ENCODE data around the gene TNPO1.
A peak's percentile ranks its signal among the peaks of the same experiment; 100 is the strongest.

The TNPO1 gene

GRCh38 chr5:72816284-72817075 lies at the start of gene TNPO1:
Gene TNPO1, plus strand, starts transcription at chr5:72816661. Its CDS starts 77 bp downstream, at chr5:72816738.
- Histone ChIP-seq H3K4me2 (peak within 1 kb of the TSS; percentile 93), H3K4me3 (peak within 1 kb of the TSS; percentile 78), H3K27me3 (no peaks in the 10 kb centered on the region), H3K9ac (peak within 1 kb of the TSS; percentile 97), H3K4me1 (peaks cover 26% of the 10 kb centered on the region), H3K9me3 (no peaks in the 10 kb centered on the region), H3K36me3 (no peaks in the 10 kb centered on the region), H3K27ac (peak within 1 kb of the TSS; percentile 96), H4K20me1 (peaks cover 25% of the 10 kb centered on the region)
- no peak for TF ChIP-seq Cebpa-rat (IDR thresholded peaks at IDR 0.05)

GRCh38 chr5:72767289-72768010 lies 49.0 kb upstream of the TNPO1 start:
- TF ChIP-seq Cebpa-rat (IDR thresholded peaks at IDR 0.05): no peak

GRCh38 chr5:72770266-72770665 lies 46.2 kb upstream of the TNPO1 start:
- H3K4me2 ChIP-seq: no peak overlapping the region
- H3K4me1 ChIP-seq: no peaks in the 10 kb centered on the region
- no peaks in the 10 kb centered on the region for H3K9me3 ChIP-seq
- no peak for TF ChIP-seq Cebpa-rat (IDR thresholded peaks at IDR 0.05)
- no peaks in the 10 kb centered on the region for H3K27me3 ChIP-seq
- no peak overlapping the region for H3K9ac ChIP-seq
- no peak overlapping the region for H3K4me3 ChIP-seq
- H3K27ac ChIP-seq: no peak overlapping the region
- no peaks in the 10 kb centered on the region for H4K20me1 ChIP-seq
- no peaks in the 10 kb centered on the region for H3K36me3 ChIP-seq

More at GRCh38 chr5:72767289-72768010, 49.0 kb upstream of the TNPO1 start:
- no peak overlapping the region for H3K9ac ChIP-seq
- H3K4me3 ChIP-seq: no peak overlapping the region
- H3K27ac ChIP-seq: no peak overlapping the region
- H3K4me1 ChIP-seq: no peaks in the 10 kb centered on the region
- peaks cover 2% of the 10 kb centered on the region; the same call in 1 of the 2 replicates for H3K9me3 ChIP-seq
- H4K20me1 ChIP-seq: no peaks in the 10 kb centered on the region
- H3K36me3 ChIP-seq: no peaks in the 10 kb centered on the region
- H3K4me2 ChIP-seq: no peak overlapping the region
- H3K27me3 ChIP-seq: no peaks in the 10 kb centered on the region

GRCh38 chr5:72776684-72777083 lies 39.8 kb upstream of the TNPO1 start:
- H3K27me3 ChIP-seq: no peaks in the 10 kb centered on the region
- TF ChIP-seq Cebpa-rat (IDR thresholded peaks at IDR 0.05): no peak
- no peak overlapping the region for H3K4me3 ChIP-seq
- H3K27ac ChIP-seq: no peak overlapping the region
- H3K4me1 ChIP-seq: no peaks in the 10 kb centered on the region
- H3K4me2 ChIP-seq: no peak overlapping the region
- no peaks in the 10 kb centered on the region for H3K36me3 ChIP-seq
- no peaks in the 10 kb centered on the region for H4K20me1 ChIP-seq
- H3K9me3 ChIP-seq: peaks cover 24% of the 10 kb centered on the region
- H3K9ac ChIP-seq: no peak overlapping the region

GRCh38 chr5:72779520-72779919 lies 36.9 kb upstream of the TNPO1 start:
- Histone ChIP-seq H3K27me3 (no peaks in the 10 kb centered on the region), H4K20me1 (no peaks in the 10 kb centered on the region), H3K9ac (no peak overlapping the region), H3K36me3 (no peaks in the 10 kb centered on the region), H3K9me3 (peaks cover 24% of the 10 kb centered on the region), H3K4me3 (no peak overlapping the region), H3K4me1 (no peaks in the 10 kb centered on the region), H3K27ac (no peak overlapping the region), H3K4me2 (no peak overlapping the region)
- TF ChIP-seq Cebpa-rat (IDR thresholded peaks at IDR 0.05): no peak

GRCh38 chr5:72783354-72783753 lies 33.1 kb upstream of the TNPO1 start:
- Histone ChIP-seq H4K20me1 (no peaks in the 10 kb centered on the region), H3K9me3 (peaks cover 13% of the 10 kb centered on the region), H3K27me3 (no peaks in the 10 kb centered on the region), H3K27ac (no peak overlapping the region), H3K4me3 (no peak overlapping the region), H3K4me2 (no peak overlapping the region), H3K4me1 (no peaks in the 10 kb centered on the region), H3K9ac (no peak overlapping the region), H3K36me3 (no peaks in the 10 kb centered on the region)
- no peak for TF ChIP-seq Cebpa-rat (IDR thresholded peaks at IDR 0.05)

GRCh38 chr5:72784129-72784528 lies 32.3 kb upstream of the TNPO1 start:
- no peaks in the 10 kb centered on the region for H3K4me1 ChIP-seq
- no peak overlapping the region for H3K4me3 ChIP-seq
- H3K36me3 ChIP-seq: no peaks in the 10 kb centered on the region
- peaks cover 10% of the 10 kb centered on the region for H3K9me3 ChIP-seq
- no peaks in the 10 kb centered on the region for H4K20me1 ChIP-seq
- TF ChIP-seq Cebpa-rat (IDR thresholded peaks at IDR 0.05): no peak
- H3K9ac ChIP-seq: no peak overlapping the region
- H3K4me2 ChIP-seq: no peak overlapping the region
- no peak overlapping the region for H3K27ac ChIP-seq
- no peaks in the 10 kb centered on the region for H3K27me3 ChIP-seq

- no peak overlapping the region for H3K4me2 ChIP-seq
- no peak for TF ChIP-seq Cebpa-rat (IDR thresholded peaks at IDR 0.05)
- no peaks in the 10 kb centered on the region for H4K20me1 ChIP-seq
- no peaks in the 10 kb centered on the region for H3K9me3 ChIP-seq
- H3K27ac ChIP-seq: no peak overlapping the region
- no peak overlapping the region for H3K9ac ChIP-seq
- no peaks in the 10 kb centered on the region for H3K27me3 ChIP-seq
- H3K4me1 ChIP-seq: no peaks in the 10 kb centered on the region
- H3K4me3 ChIP-seq: no peak overlapping the region
- H3K36me3 ChIP-seq: no peaks in the 10 kb centered on the region
Observed at GRCh38 chr5:72785801-72786200, 30.7 kb upstream of the TNPO1 start.

- Histone ChIP-seq H3K9me3 (no peaks in the 10 kb centered on the region), H3K4me1 (no peaks in the 10 kb centered on the region), H3K36me3 (no peaks in the 10 kb centered on the region), H3K9ac (no peak overlapping the region), H4K20me1 (no peaks in the 10 kb centered on the region), H3K4me3 (no peak overlapping the region), H3K27me3 (no peaks in the 10 kb centered on the region), H3K27ac (no peak overlapping the region), H3K4me2 (no peak overlapping the region)
- TF ChIP-seq Cebpa-rat (IDR thresholded peaks at IDR 0.05): no peak
Observed at GRCh38 chr5:72786676-72787075, 29.8 kb upstream of the TNPO1 start.

GRCh38 chr5:72788866-72789505 lies 27.5 kb upstream of the TNPO1 start:
- H3K27me3 ChIP-seq: no peaks in the 10 kb centered on the region
- H4K20me1 ChIP-seq: no peaks in the 10 kb centered on the region
- H3K4me2 ChIP-seq: no peak overlapping the region
- no peak for TF ChIP-seq Cebpa-rat (IDR thresholded peaks at IDR 0.05)
- no peaks in the 10 kb centered on the region for H3K36me3 ChIP-seq
- H3K4me3 ChIP-seq: no peak overlapping the region
- no peaks in the 10 kb centered on the region for H3K4me1 ChIP-seq
- H3K9ac ChIP-seq: no peak overlapping the region
- no peak overlapping the region for H3K27ac ChIP-seq
- no peaks in the 10 kb centered on the region for H3K9me3 ChIP-seq

All from BLaER1 (cell line).